GM10266 (cell line): ENCODE data around the gene DIPK2B.

Source experiments
- DNase-seq: peaks from one replicate; pipeline ENCODE4 v3.0.0; 2012; ENCODE audit errors: extremely low spot score
- CTCF ChIP-seq: IDR thresholded peaks from 2 replicates; pipeline ENCODE4 v1.5.1; 2012; ENCODE audit warnings: mild to moderate bottlenecking, low read depth; ENCODE audit not compliant: control insufficient read depth, insufficient read depth; ENCODE audit errors: missing control alignments

DIPK2B gene

GRCh38 chrX:45200741-45201234 lies at the start of gene DIPK2B:
Gene DIPK2B (minus strand): TSS chrX:45200876. CDS start chrX:45200826, 50 bp downstream.
- DNase-seq = no peak
- no peak for TF ChIP-seq CTCF

GRCh38 chrX:45240301-45240700 lies 39.6 kb upstream of the DIPK2B start:
- TF ChIP-seq CTCF = no peak

GRCh38 chrX:45238489-45238888 lies 37.8 kb upstream of the DIPK2B start:
- TF ChIP-seq CTCF = no peak

More at GRCh38 chrX:45240301-45240700, 39.6 kb upstream of the DIPK2B start:
- DNase-seq = no peak

GRCh38 chrX:45233531-45233930 lies 32.9 kb upstream of the DIPK2B start:
- no peak for TF ChIP-seq CTCF
- no peak for DNase-seq

More at GRCh38 chrX:45238489-45238888, 37.8 kb upstream of the DIPK2B start:
- no peak for DNase-seq

GRCh38 chrX:45232139-45232538 lies 31.5 kb upstream of the DIPK2B start:
- DNase-seq = no peak
- no peak for TF ChIP-seq CTCF

GRCh38 chrX:45230410-45230809 lies 29.7 kb upstream of the DIPK2B start:
- TF ChIP-seq CTCF = no peak
- no peak for DNase-seq

GRCh38 chrX:45229348-45229747 lies 28.7 kb upstream of the DIPK2B start:
- TF ChIP-seq CTCF = no peak
- DNase-seq = no peak
